Spleen (tissue), 3 donors: ENCODE measurements around the gene DCBLD1.
"Not testable (repeated sequence)": the region's sequence is repeated elsewhere in the genome, so short reads cannot be mapped to it uniquely, and the experiment has no call there.

Source experiments
- POLR2A ChIP-seq, 3 donors: fragments of 450-650 bp; IDR thresholded peaks; one replicate each; pipeline ENCODE4 v1.5.1; 2017; ENCODE audit warnings: antibody characterized with exemption in 3 of 3, mild to moderate bottlenecking in 1 of 3
- POLR2AphosphoS5 ChIP-seq, 3 donors: sonication (generic); formaldehyde crosslinking; IDR thresholded peaks; one replicate each; pipeline ENCODE4 v1.5.1; 2017; ENCODE audit warnings: antibody characterized with exemption in 3 of 3

DNA sequence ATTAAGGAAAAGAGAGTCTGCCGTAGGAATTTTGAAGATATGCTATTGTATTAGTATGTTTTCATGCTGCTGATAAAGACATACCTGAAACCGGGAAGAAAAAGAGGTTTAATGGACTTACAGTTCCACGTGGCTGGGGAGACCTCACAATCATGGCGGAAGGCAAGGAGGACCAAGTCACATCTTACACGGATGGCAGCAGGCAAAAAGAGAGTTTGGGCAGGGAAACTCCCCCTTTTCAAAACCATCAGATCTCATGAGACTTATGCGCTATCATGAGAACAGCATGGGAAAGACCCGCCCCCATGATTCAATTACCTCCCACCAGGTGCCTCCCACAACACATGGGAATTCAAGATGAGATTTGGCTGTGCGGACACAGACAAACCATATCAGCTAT, 40.2 kb upstream of the DCBLD1 start:
- not testable (repeated sequence) for TF ChIP-seq POLR2AphosphoS5, POLR2A (IDR thresholded peaks at IDR 0.05)
